Measurements from ENCODE around the gene JAKMIP1.
"Not testable (repeated sequence)": the region's sequence is repeated elsewhere in the genome, so short reads cannot be mapped to it uniquely, and the experiment has no call there.

Gene JAKMIP1

DNA sequence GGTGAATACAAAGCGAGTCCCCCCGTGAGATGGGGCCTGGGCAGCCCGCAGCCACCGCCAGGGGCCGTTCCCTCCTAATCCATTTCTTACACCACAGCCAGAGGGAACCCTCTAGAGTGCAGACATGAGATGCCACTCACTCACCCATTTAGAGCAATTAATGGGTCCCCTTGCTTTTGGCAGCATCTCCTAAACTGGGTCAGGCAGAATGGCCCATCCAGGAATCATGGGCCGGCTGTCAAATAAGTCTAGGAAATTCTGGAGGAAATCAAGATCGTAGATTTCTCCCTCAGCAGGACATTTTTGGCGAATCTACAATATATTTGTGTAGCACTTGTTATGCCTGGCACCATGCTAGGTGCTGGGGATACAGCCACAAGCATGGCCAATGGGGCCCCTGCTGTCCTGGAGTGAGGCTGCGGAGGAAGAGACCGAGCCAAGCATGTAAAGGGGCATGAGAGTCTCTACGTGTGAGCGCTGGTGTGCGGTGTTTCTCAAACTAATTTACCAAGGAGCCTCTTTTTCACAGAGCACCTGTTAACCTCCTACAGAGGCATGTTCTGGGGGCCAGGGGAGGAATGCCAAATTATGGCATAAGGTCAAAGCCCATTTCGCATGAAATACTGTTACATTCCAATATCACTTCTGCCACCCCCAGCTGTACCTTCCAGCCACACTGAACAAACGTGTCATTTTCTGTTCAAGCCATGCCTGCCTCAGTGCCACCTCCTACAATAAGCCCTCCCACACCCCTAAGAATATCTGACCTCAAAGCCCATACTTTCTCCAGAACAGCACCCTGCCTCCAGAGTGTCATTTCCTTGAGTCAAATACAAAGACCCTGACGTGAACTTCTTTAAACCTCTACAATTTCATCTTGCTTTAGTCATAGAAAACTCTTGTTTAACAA is 28.1 kb upstream of the JAKMIP1 start:
- no peak for DNase-seq

DNA sequence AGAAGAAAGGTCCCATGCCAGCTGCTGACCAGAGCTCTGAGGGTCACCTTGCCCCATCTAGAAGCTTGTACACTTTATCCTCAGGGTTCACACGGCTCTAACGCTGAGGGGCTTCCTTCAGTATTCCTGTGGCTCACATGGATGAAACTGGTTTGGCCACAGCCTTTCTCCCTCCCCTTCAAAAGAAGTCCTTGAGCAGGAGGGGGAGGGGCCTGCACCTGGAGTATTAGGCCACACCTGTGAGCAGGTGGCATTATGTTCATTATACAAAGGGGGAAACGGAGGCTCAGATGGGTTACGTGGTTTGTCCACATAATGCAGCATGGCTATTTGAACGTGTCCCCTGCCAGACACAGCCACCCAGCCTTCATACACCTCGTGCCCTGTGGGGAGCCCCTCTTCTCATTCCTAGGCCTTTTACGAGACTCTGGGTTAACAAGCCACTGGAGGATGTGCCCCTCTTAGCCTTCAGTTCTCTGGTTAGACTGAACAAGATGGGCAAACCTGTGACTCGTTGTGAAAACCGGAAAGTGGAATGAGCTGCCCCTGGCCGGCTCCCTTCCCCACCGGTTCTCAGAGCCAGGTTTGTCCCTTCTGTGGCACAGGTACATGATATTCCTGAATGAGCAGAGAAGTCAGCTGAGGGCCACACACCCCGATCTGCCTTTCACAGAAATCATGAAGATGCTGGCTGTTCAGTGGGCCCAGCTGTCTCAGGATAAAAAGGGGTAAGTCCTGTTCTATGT is 27.2 kb upstream of the JAKMIP1 start:
- DNase-seq, result no peak

DNA sequence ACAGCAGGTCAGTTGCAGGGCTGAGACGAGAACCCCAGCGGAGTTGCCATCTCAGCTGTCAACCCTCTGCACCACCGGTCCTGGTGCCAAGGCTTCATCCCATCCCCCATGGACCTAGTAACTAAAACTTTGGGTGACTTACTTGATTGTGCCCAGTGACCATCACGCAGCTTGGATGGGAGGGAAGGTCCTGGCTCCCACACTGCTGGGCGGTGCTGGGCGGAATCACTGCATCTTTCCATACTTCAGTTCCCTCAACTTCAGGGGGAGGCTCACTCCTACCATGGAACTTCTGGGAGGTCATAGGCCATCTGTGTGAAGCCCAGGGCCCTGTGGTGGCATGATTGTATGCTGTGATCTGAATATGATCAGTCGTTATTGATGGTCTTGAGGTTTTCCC is 26.2 kb upstream of the JAKMIP1 start:
- no peak for DNase-seq

DNA sequence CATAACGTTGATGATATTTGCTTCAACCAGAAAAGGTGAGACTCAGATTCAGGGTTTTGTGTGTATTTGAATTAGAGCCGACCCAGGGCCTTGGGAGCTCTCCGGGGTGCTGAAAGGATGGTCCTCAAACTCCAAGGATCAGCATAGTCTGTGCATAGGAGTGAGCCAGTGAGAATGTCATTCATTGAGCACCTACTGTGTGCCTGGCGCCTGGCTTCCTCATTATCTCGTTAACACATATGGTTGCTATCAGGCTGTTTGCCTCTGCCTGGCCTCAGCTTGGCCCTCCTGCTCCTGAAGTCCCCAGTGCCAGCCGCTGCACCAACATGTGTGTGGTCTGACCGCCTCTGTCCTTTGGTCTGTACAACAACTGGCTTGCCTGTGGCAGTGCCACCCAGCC is 25.1 kb upstream of the JAKMIP1 start:
- no peak for DNase-seq

DNA sequence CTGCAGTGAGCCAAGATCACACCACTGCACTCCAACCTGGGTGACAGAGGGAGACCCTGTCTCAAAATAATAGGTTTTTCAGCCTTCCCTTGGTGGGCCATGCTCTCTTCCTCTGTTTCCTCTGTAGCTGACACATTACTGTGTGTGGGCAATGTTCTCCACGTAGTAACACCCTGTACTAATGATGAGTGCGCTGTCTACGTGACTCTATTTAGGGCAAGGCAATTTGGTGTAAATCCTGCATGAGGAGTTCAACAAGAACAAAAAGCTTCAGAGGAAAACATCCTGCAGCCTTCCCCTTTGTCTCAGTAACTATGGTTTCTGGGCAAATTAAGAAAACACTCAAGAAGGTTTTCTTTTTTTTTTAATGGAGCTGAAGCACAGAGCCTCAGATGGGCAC is 24.4 kb upstream of the JAKMIP1 start:
- DNase-seq, result no peak

DNA sequence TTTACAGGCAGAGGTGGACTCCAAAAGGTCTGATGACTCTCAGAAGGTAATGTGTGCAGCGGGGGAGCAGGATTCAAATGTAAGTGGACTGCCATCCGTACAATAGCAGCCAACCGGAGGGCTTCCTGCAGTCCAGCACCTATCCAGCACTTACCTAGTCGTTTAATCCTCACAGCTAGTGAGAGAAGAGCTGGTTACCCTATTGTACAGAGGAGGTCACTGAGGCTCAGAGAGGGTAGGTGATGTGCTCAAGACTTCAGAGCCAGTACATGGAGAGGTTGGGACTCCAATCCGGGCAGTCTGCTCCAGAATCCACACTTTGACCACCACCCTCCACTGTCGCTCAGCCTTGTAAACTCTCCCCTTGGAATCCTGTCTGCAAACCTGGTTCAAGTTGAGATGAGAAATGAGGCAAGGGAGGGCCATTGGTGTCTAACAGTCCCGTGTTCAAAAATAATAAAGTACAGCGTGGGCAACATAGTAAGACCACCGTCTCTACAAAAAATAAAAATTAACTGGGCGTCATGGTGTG is 22.5 kb upstream of the JAKMIP1 start:
- no peak for DNase-seq

DNA sequence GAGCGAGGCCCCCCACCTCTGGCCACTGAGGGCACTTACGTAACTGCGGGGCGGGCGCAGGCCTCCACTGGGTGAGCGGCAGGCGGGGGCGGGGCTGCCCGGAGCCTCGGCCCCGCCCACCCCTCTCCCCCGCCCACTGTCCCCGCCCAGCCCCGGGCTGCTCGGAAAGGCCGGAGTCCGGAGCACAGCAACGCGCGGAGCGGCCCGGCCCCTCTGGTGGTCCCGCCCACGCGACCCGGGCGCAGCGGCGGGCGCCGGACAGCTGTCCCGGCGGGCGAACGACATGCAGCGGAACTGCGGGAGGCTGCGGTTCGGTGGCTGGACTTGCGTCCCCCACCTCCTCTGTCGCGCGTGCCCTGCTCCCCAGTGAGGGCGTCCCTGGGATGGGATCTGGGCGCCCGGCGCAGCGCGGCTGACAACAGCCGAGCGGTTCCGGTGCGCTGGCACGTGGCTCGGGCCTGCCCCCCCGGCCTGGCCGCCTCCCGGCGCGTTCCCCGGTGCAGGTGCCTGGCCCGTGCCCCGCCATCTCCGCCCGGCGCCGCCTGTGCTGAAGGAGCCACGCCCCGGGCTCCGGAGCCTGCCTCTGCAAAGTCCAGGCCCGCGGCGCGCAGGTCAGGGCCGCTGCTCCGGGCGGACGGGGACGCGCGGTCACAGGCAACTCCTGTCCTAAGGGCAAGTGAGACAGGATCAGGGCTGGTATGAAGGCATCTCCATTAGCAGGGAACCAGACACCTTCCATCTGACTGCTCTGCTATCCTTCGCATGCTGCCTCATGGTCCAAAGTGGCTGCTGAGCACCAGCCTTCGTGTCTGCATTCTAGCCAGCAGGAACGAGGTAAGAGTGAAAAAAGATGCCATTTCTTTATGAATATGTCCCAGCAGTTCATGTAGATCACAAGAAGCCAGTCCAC is 21.8 kb upstream of the JAKMIP1 start:
- peak; percentile 46 for DNase-seq

DNA sequence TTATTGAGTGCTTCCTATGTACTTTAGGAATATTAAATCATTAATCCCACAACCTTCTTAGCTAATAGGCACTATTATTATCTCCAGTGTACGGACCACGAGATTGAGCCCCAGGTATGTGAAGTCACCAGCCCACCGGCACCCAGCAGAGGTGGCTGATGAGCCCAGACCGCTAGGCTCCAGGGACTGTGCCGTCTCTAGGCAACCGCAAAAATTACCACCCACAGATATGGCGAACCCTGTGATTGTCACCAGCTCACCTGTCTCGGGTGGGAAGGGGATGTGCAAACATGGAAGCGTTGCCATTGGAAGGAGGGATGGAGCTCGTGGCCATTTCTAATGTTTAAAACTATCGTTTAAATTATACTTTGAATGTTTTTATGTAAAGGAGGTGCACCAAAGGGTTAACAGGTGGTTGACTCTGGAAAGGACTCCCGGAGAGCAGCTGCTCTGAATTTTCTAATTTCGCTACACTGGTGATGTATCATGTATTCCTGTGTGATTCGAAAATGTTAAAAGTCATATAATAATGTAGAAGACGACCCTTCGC is 21.0 kb upstream of the JAKMIP1 start:
- DNase-seq, result peak; percentile 87

DNA sequence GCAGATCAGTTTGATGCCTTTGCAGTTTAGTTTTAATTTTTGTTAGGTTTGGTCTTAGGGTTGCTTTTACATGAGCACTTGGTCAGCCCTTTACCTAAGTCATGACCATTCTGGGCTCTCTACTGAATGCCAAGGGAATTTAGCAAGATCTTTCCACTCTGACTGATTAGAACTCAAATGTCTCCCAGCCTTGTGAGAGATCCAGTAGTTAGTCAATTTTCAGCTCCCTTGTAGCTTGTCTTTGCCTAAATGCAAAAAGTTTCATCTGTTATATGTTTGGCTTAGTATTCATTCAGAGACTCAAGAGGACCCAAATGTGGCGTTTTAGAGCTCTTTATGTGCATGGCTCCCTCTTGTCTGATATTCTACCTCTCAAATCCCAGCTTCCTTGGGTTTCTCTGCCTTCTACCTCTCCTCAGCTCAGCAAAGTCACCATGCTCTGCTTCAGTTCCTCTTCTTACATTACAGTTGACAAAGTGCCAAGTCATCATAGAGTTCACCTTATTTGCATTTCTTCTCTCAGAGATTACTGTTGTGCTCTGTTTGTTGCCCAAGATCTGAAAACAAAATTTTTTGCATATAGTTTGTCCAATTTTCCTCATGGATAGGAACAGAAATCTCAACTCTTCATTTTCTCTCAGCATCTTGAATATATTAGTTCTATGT is 17.5 kb upstream of the JAKMIP1 start:
- DNase-seq, result no peak

DNA sequence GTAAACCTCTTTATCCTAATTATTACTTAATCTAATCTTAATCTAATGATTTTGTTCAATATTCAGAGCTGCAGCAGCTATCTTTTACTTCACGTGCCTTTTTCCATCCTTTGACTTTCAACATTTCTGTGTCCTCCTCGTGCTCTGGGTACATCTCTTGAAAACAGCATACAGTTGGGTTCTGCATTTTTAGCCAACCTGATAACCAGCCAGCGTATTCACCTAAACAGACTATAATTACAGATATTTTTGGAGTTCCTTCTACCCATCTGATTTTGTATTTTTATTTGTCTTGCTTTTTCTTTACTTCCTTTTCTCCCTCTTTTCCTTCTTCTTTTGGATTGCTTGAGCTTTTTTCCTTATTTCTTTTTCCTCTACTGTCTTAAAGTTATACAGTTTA is 16.2 kb upstream of the JAKMIP1 start:
- no peak for DNase-seq

DNA sequence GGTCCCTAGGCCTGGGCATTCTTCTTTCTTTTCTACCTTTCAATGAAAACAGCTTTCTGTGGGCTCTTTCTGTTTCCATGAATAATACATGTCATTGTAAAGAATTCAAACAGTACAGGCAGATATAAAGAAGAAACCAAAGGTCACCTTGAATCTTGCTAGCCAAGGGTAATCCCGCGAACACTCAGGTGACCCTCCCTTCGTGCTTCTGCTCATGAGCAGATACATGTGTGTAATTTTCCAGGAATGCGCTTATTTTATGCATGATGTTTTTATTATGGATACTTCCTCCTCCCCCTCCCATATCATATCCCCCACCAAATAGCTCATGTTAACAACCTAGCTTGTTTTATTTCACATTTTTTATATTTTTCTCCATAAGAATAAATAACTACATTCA is 9.6 kb upstream of the JAKMIP1 start:
- no peak for DNase-seq

DNA sequence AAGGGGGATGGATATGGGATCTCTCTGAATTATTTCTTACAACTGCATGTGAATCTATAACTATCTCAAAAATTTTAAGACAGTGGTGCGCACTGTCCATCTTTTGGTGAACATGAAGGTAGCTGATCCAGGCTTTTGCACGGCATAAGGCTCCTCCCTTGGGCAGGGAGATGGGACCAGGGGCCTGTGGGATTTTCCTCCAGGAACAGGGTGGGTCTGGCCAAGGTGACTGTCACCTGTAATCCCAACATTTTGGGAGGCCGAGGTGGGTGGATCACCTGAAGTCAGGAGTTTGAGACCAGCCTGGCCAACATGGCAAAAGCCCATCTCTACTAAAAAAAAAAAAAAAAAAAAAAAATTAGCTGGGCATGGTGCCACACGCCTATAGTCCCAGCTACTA is 8.9 kb upstream of the JAKMIP1 start:
- DNase-seq, result not testable (repeated sequence)

DNA sequence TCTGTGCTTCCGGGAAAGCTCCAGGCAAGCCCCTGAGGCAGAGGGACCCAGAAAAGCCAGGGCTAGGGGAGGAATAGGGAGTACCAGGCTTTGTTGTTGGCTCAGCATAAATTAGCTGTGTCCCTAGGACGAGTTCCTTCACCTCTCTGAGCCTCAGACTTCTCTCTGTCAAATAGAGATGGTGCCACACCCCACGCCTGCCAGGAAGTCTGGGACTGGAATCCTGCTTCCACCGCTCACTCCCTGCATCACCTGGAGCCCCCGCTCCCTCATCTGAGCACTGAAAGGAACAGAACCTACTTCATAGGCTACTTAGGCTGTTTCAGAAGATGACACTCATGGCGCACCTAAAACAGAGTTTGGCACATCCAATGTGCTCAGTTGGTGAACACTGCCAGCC is 8.1 kb upstream of the JAKMIP1 start:
- no peak for DNase-seq

DNA sequence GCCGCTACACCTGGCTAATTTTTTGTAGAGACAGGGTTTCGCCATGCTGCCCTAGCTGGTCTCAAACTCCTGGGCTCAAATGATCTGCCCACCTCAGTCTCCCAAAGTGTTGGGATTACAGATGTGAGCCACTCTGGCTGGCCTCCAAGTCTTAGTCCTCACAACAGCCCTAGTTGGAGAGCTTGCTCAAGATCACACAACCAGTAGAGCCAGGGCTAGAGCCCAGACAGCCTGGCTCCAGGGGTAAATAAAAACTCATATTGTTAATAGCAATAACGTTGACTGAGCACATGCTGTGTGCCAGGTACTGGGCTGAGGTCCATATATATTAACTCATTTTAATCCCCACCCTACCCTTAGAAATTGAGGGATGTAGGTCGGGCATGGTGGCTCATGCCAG is 7.3 kb upstream of the JAKMIP1 start:
- DNase-seq, result peak; percentile 32

DNA sequence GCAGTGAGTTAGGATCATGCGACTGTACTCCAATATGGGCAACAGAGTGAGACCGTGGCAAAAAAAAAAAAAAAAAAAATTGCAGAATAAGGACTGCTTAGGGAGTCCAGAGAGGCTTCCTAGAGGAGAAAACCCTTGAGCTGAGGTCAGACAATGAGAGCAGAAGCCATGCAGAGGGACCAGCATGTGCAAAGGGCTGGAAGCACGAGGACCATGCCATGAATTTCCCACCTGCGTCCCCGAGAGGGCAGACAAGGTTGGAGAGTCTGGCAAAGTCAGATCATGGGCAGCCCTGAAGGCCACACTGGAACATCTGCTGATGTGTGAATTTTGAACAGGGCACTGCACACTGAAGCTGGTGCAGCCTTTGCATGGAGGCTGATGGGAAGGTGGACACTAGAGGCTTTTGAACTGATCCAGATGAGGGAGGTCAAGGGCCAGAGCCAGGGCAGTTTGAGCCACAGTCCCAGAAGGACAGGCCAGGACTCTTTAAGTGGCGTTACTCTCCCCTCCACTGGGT is 6.5 kb upstream of the JAKMIP1 start:
- DNase-seq, result no peak

DNA sequence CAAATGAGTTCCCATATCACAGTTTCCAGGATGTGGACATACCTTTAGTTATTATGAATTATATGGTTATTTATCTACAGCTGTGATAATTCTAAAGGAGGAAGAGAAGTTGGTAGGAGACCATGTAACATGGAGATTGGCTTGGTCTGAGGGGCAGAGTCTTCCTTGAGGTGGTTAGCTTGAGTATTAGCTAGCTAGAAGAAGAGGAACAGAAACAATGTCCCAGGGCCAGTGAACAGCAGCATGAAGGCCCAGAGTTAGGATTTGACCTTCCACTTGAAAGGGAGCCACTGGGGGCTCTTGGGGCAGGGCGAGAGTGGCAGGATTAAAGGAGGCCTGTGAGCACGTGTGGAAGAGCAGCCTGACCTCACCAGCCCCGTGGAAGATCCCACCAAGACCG is 5.6 kb upstream of the JAKMIP1 start:
- no peak for DNase-seq

DNA sequence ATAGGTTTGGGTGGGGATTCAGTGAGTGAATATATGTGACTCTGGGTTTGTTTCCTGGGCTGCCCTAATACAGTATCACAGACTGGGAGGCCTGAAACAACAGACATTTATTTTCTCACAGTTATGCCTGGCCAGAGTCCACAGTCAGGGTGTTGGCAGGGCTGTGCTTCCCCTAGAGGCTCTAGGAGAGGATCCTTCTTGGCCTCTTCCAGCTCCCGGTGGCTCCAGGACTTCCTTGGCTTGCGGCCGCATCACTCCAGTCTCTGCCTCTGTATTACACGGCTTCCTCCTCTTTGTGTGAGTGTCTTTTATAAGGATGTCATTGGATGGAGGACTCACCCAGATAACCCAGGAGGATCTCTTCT is 5.2 kb upstream of the JAKMIP1 start:
- no peak for DNase-seq

DNA sequence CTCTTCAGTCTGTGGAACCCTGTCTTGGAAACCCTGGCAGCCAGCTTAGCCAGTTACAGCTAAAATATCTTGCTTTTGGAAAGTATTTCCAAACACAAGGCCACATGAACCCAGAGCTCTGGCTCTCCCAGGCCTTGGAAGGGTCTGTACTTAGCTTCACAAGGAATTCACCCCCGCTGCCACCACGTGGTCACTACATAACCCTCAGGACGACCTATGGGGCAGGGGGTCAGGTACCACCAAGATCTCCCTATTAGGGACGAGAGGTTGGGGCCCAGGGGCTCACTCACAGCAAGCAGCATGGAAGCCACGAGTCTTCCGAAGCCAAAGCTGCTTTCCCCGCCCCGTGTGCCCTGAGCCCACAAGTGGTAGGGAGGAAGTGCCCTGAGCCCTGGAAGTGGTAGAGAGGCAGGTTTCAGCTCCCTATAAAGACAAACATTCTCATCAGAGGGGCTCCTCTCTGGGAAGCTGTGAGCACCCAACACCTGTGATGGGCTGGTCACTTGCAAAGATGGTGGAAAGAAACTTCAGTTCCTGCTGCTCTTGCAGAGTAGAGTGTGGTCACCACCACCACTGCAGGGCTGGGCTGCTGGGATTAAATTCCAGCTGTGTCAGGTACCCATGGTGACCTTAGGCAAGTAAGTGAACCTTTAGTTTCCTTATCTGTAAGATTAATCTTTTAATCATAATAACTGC is 4.7 kb upstream of the JAKMIP1 start:
- DNase-seq, result no peak

DNA sequence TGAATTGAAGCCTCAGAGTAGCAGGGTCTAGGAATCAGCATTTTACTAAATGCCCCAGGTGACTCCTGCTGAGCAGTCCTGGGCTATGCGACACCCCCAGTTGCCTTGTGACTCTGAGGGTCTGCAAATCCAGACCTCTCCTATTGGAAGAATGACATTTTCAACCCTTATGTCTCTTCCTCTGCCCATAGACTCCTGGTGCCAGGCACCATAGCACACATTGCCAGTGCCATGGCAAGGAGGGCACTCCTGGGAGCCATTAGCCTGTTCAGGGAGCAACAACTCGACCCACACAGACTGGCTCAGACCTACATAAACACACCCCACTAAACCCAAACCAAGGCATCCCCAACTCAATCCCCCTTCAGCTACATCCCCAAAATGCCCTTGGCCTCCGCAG is 3.7 kb upstream of the JAKMIP1 start:
- no peak for DNase-seq

DNA sequence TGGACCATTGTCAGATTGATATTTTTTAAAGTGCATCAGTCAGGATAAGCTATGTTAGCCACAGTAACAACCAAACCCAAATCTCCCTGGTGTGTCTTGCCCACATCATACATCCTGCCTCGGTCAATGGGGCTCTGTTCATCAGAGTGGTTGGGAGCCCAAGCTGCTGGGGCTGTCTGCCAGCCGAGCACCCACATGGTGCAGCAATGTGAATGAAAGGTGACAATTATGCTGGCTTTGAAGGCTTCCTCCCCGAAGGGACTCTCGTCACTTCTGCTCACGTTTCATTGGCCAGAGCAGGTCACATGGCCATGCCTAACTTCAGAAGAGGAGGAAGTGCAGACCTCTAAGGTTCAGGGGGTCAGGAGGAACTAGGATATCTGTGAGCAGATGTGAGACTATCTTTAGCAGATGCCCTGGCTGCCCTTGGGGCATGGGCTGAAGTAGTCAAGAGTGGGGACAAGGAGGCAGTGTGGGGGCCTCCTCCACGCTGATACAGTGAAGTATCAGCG is 1.3 kb upstream of the JAKMIP1 start:
- DNase-seq, result no peak

DNA sequence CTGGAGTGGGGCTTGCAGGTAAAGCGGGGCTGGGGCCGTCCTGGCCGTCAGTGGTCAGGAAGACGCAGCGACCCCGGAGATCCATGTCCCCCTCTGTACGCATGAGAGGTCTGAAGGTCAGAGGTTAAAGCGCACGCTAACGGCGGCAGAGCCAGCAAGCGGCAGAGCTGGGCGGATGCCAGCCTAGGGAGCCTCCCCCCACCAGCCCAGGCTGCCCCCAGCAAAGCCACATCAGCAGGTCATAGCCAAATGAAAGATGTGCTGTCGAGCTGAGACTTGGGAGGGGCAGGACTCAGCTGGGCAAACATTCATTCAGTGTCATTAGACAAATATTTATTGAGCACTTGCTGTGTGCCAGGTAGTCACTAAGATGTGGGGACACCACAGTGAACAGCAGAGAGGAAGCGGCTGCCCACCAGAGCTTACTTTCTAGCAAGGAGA is 593 bp upstream of the JAKMIP1 start:
- peak; percentile 54 for DNase-seq

Data from COR-L47 (cell line).